SU-DHL-6 (cell line): ENCODE results near the gene RABEPK.

ENCODE experiments used
- H2AFZ ChIP-seq: fragments of 200-600 bp; sonication (generic); 2 replicates; pipeline ENCODE4 v1.6.1; 2014; ENCODE audit warnings: low read depth, mild to moderate bottlenecking, moderate library complexity, mixed read lengths, antibody characterized with exemption, low read length; ENCODE audit not compliant: severe bottlenecking
- H3F3A ChIP-seq: fragments of 200-600 bp; shearing (Covaris generic); 2 replicates; pipeline ENCODE4 v1.6.0; 2016; ENCODE audit warnings: antibody characterized with exemption, mild to moderate bottlenecking; ENCODE audit not compliant: insufficient read depth
- H3K27ac ChIP-seq: fragments of 200-600 bp; sonication (generic); 2 replicates; pipeline ENCODE4 v1.5.1; 2016; ENCODE audit warnings: low read depth, mild to moderate bottlenecking, low read length, moderate library complexity, mixed read lengths
- H3K27me3 ChIP-seq: fragments of 200-600 bp; sonication (generic), shearing (Covaris generic); 2 replicates; pipeline ENCODE4 v1.6.0; 2014; ENCODE audit warnings: mild to moderate bottlenecking, low read length
- H3K36me3 ChIP-seq: fragments of 200-600 bp; sonication (generic); 2 replicates; pipeline ENCODE4 v1.6.1; 2014; ENCODE audit warnings: mild to moderate bottlenecking, low read length, mixed read lengths
- H3K4me2 ChIP-seq: fragments of 300-600, 200-600 bp; shearing (Covaris generic), sonication (generic); 2 replicates; pipeline ENCODE4 v1.6.0; 2014; ENCODE audit warnings: low read length, low read depth, mild to moderate bottlenecking; ENCODE audit not compliant: poor library complexity, severe bottlenecking
- H3K4me3 ChIP-seq: fragments of 200-600 bp; sonication (generic); 2 replicates; pipeline ENCODE4 v1.5.1; 2014; ENCODE audit warnings: antibody characterized with exemption, low read length, mild to moderate bottlenecking, mixed read lengths; ENCODE audit not compliant: insufficient read depth, poor library complexity, severe bottlenecking
- H3K79me2 ChIP-seq: fragments of 200-600 bp; sonication (generic); 2 replicates; pipeline ENCODE4 v1.6.1; 2014; ENCODE audit warnings: mild to moderate bottlenecking, low read length, moderate library complexity; ENCODE audit not compliant: insufficient read depth
- H3K9ac ChIP-seq: fragments of 200-600 bp; sonication (generic); 2 replicates; pipeline ENCODE4 v1.7.0; 2014; ENCODE audit warnings: mild to moderate bottlenecking, low read length
- H3K9me2 ChIP-seq: fragments of 200-600 bp; sonication (generic); replicated peaks from 2 replicates; pipeline ENCODE4 v1.6.1; 2014; ENCODE audit warnings: low read length; ENCODE audit not compliant: insufficient read depth
- H3K9me3 ChIP-seq: fragments of 200-600 bp; sonication (generic); 2 replicates; pipeline ENCODE4 v1.6.1; 2014; ENCODE audit warnings: low read length, mixed read lengths; ENCODE audit not compliant: insufficient read depth
- H4K20me1 ChIP-seq: fragments of 200-600 bp; sonication (generic); 2 replicates; pipeline ENCODE4 v1.6.1; 2014; ENCODE audit warnings: low read depth, mild to moderate bottlenecking, antibody characterized with exemption, low read length, moderate library complexity, mixed read lengths
- CTCF ChIP-seq: fragments of 200-600 bp; sonication (generic); IDR thresholded peaks from one replicate; pipeline ENCODE4 v1.5.1; 2017; ENCODE audit warnings: antibody characterized with exemption, mild to moderate bottlenecking, low read length, moderate library complexity; ENCODE audit not compliant: insufficient read depth, poor library complexity, severe bottlenecking
- EZH2phosphoT487 ChIP-seq: fragments of 200-600 bp; sonication (generic), shearing (Covaris generic); conservative IDR thresholded peaks from 2 replicates; pipeline ENCODE4 v1.6.1; 2018; ENCODE audit warnings: mild to moderate bottlenecking, antibody characterized with exemption, low read length, moderate library complexity, mixed read lengths

RABEPK gene

GRCh38 chr9:125202846-125203618 lies 2.7 kb downstream of the RABEPK start:
- Histone ChIP-seq H3K27ac (no peak overlapping the region), H3F3A (no peaks in the 10 kb centered on the region), H3K4me2 (no peak overlapping the region), H3K4me3 (no peak overlapping the region), H3K27me3 (no peaks in the 10 kb centered on the region), H3K79me2 (peaks cover 9% of the 10 kb centered on the region; the same call in 1 of the 2 replicates), H2AFZ (no peak overlapping the region), H3K36me3 (0 out of 2 replicates have a peak, but pooled peaks cover 3% of the 10 kb centered on the region), H3K9me2 (no peaks in the 10 kb centered on the region), H4K20me1 (no peaks in the 10 kb centered on the region), H3K9ac (no peak overlapping the region), H3K9me3 (no peaks in the 10 kb centered on the region)
- TF ChIP-seq EZH2phosphoT487 (no peak), CTCF (no peak)

- TF ChIP-seq EZH2phosphoT487: no peak
- TF ChIP-seq CTCF: no peak
- H3K9me3 ChIP-seq: no peaks in the 10 kb centered on the region
- H3K4me2 ChIP-seq: no peak overlapping the region
- H4K20me1 ChIP-seq: no peaks in the 10 kb centered on the region
- H3K27me3 ChIP-seq: no peaks in the 10 kb centered on the region
- H3K79me2 ChIP-seq: peaks cover 9% of the 10 kb centered on the region; the same call in 1 of the 2 replicates
- H3K9ac ChIP-seq: no peak overlapping the region
- 0 out of 2 replicates have a peak, but pooled peaks cover 3% of the 10 kb centered on the region for H3K36me3 ChIP-seq
- H3K4me3 ChIP-seq: no peak overlapping the region
- no peak overlapping the region for H3K27ac ChIP-seq
- H3K9me2 ChIP-seq: no peaks in the 10 kb centered on the region
- H3F3A ChIP-seq: no peaks in the 10 kb centered on the region
- no peak overlapping the region for H2AFZ ChIP-seq
These were observed 4.1 kb downstream of the RABEPK start for GRCh38 chr9:125204477-125204876.

GRCh38 chr9:125214186-125214585 lies 13.8 kb downstream of the RABEPK start:
- Histone ChIP-seq H3K9ac (no peak overlapping the region), H3K9me2 (no peaks in the 10 kb centered on the region), H2AFZ (no peak overlapping the region), H3K4me3 (no peak overlapping the region), H4K20me1 (no peaks in the 10 kb centered on the region), H3K4me2 (no peak overlapping the region), H3K9me3 (no peaks in the 10 kb centered on the region), H3F3A (no peaks in the 10 kb centered on the region), H3K79me2 (no peaks in the 10 kb centered on the region), H3K27me3 (no peaks in the 10 kb centered on the region), H3K27ac (no peak overlapping the region), H3K36me3 (no peaks in the 10 kb centered on the region)
- no peak for TF ChIP-seq EZH2phosphoT487
- no peak for TF ChIP-seq CTCF
